HG03469 (cell line): Measurements from ENCODE around the gene KCNQ5.

Experiments used
- ATAC-seq: cut with Tn5 transposase; IDR thresholded peaks from one replicate; pipeline ENCODE4 v1.9.1; 2021; ENCODE audit warnings: mild to moderate bottlenecking, moderate library complexity, moderate number of reproducible peaks; ENCODE audit not compliant: unreplicated experiment

Gene KCNQ5

DNA sequence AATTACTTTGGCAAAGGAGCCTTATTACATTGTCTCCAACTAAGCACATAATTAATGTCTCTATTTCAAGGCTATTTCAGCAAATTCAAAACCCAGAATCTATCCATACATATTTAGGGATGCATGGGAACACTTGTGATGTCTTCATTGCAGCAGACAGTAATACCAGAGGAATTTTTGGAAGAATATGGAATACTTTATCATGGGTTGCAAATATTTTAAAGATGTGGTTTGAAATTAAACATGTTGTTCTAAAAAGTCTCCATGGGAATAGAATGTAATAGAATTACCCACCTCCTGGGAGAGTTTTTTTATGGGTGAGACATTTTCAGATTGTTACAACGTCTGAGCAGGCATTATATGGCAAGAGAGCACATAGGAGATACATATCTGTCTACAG, 170.8 kb downstream of the KCNQ5 start:
- ATAC-seq: no peak

DNA sequence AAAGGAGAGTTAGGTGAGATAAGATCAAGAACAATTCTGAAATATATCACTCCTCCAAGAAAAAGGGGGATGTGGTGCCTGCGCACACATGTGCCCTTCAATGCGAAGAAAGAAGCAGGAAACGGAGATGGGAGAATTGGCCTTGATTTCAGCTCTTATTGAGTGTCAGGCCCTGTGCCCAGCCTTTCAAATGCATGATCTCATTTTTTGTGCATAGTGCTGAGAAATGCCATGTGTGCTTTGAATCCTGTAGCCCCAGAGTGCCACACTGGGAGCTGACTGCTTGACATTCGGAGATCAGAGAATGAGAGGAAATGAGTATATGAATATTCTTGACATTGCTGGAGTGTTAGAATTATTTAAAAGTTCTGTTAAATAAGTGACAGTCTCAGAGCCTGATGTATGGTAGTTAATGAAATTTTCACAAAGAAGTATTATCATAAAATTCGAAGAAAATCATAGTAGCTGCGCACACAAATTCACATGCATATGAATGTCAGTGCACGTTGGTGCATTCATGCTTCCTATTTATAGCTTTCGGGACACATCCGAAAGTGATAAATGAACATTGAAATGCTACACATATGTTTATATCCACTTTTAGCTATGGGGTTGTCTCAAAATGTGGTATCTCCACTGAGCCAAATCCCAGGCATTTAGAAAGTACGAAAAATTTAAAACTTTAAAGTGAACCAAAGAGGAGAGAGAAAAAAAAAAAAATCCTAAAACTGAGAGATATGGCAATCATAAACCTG, 172.0 kb downstream of the KCNQ5 start:
- no peak for ATAC-seq

- no peak for ATAC-seq
Observed at GRCh38 chr6:72798196-72798595, 176.3 kb downstream of the KCNQ5 start.

DNA sequence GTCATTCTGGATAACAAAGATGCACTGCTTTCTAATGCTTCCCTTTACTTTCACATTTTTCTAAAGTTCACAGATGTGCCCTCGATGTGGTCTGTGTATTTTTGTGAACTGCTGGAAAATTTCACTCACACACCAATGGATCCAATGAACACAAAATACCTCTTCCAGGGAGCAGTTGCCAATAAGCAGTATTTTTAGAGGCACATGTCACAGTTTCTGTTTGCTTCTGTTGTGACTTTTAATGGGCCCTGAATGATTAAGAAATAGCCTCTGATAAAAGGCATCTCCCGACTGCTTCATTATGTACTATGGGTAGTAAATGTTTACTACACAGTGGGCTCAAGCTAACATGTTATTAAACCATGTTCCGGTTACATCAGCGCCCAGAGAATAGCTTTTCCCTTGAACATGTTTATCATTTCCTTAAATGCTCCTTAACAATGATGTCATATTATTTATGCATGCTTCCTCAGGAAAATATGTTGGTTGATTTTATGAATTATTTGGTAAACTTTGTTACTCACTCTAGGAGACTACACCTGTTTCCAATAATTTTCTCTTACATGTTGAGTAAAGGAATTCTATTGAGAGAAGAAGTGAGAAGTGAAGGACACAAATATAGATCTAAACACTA, 188.0 kb downstream of the KCNQ5 start:
- ATAC-seq: no peak

DNA sequence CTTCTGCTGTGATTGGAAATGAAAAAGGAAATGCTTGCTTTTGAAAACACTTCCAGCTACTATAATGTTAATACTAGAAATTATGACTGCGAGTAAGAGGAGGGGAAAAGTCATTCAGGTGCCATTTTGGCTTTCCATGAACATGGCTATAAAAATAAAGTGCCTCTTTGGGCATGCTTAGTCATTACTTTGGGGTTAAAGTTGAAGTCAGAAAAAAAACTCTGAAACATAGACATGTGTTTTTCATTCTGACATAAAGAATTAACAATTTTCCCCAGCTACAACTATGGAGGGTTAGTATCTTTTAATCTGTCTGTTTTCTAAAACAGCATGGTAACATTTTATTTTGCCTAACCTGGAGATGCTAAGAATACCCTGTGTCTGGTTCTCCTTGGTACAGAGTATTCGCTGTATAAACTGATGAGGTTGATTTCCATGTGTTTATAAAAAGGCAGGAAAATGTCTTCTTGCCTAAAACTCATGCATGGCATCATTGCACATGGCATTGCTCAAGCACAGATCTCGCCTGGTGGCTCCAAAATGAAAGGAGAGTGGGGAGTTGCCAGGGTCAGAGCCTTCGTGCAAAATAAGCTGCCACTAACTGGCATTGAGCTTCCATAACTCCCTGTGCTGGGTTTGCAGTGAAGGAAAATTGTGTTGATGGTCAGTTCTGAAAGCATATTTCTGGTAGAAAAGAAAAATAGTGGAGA, 188.9 kb downstream of the KCNQ5 start:
- ATAC-seq: no peak

GRCh38 chr6:72811971-72812421, 190.1 kb downstream of the KCNQ5 start:
- ATAC-seq: no peak

- ATAC-seq: no peak
Observed at GRCh38 chr6:72813807-72814596, 192.1 kb downstream of the KCNQ5 start.

DNA sequence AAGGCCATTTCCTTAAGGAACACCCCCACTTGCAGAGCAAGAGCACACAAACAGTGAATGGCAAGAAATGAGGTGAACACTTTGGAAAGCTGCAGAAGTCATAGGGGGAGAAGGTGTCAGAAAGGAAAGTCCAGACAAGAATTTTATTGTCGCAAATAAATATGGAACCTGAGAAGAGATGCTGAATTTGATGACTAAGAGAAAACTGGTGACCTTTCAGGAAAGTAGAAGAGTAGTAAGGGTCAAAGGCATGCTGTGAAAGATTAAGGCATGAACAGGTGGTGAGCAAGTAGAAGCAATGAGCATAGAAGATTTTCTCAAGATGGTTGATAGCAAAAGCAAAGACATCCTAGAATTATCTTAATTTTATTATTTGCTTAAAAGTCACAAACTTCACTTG, 194.2 kb downstream of the KCNQ5 start:
- ATAC-seq: no peak

DNA sequence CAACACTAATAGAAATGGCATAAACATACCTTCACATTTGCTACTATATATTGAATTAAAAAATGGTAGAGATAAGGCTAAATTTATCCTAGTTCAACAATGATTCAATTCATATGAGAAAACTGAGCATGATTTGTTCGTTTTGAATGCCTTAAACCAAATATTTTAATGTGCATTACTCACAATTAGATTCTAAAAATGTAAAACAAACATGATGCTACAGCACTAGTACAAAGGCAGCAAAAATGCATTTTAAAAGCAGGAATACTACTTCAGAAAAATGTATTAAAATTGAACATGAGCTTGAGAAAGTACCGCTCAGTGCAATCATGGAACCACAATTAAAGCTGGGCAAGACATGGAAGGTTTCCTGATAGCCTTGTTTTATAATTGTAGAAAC, 195.3 kb downstream of the KCNQ5 start:
- ATAC-seq: no peak

- no peak for ATAC-seq
Observed at GRCh38 chr6:72819609-72820008, 197.7 kb downstream of the KCNQ5 start.

DNA sequence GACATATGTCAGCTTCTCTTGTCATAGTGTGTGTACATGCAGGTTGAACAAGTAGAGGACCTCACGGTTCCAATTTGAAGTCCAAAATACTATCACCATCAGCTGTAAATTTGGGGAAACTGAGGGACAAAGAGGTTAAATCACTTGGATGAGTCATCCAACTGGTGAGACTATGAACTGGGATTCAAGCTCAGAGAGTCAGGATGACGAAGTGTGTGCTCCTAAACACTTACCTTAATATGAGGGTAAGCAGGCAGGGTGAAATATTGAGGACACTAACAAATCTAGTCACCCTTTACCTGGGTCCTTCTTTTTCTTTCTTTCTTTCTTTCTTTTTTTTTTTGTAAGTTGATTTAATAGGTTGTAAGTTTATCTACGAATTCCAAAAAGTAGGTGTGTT, 198.3 kb downstream of the KCNQ5 start:
- no peak for ATAC-seq

GRCh38 chr6:72820906-72821305, 199.0 kb downstream of the KCNQ5 start:
- ATAC-seq: no peak

DNA sequence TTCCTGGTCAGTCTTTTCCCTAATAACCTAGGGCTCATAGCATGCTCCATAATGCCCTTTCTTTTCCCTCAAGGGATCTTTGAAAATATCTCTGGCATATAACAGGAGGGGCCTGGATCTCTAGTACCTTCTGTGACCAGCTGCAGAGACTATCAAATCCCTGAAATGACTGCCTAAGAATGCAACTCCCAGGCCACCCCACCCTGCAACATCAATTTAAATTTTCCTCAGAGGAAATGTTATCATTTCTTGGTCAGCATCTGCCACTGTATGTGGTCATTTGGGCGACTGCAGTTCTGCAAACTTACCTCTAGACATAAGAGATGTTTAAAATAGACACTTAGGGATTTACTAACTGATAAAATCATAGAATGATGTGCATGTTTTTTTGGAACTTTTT, 200.2 kb downstream of the KCNQ5 start:
- no peak for ATAC-seq

- no peak for ATAC-seq
Observed at GRCh38 chr6:72822691-72823090, 200.8 kb downstream of the KCNQ5 start.

- no peak for ATAC-seq
Observed at GRCh38 chr6:72824833-72825232, 203.0 kb downstream of the KCNQ5 start.

- ATAC-seq: no peak
Observed at GRCh38 chr6:72825315-72825911, 203.5 kb downstream of the KCNQ5 start.

GRCh38 chr6:72826037-72826436, 204.2 kb downstream of the KCNQ5 start:
- ATAC-seq: no peak

DNA sequence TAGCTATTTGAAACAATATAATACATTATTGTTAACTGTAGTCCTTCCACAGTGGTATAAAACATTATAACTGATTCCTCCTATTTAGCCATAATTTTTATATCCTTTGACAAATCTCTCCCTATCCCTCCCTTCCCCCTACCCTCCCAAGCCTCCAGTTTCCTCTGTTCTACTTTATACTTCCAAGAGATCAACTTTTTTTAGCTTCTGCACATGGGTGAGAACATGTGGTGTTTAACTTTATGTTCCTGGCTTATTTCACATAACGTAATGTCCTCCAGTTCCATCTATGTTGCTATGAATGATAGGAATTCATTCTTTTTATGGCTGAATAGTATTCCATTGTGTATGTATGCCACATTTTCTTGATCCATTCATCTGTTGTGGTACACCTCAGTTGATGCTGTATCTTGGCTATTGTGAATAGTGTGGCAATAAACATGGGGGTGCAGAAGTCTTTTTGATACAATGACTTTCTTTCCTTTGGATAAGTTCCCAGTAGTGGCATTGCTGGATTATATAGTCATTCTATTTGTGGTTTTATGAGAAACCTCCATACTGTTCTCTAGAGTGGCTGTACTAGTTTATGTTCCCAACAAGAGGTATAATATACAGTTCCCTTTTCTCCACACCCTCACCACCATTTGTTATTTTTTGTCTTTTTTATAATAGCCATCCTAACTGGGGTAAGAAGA, 205.0 kb downstream of the KCNQ5 start:
- ATAC-seq: no peak

DNA sequence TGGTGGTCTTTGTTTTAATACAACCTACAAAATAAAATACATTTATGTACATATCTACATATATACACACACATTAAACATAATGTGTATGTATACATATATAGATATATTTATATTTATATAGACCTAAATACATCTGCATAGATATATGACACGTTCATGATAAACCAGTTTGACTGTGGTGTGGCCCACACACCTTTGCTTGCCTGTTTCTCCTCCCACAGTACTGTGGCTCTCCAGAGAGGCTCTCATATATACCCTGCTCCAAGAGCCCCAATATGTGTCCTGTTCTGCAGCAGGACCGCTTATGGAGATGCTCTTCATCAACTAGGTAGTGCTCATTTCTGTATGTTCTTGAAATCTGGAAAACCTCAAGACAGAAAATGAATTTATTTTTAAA, 207.0 kb downstream of the KCNQ5 start:
- no peak for ATAC-seq

DNA sequence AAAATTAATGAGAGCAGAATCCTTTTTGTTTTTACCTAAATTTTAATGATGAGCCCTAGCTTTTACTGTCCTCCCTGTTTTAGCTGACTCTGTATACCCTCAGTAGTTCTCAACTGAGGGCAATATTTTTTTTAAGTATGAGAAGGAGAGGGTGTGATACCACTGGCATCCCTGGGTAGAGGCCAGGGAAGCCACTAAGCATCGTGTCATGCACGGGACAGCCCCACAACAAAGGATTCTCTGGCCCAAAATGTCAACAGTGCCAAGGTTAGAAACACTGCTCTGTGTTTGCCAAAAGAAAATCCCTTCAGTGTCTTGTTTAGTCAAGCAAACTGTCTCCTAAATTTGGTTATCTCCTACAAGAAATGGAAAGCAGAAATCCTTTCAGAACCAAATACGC, 210.4 kb downstream of the KCNQ5 start:
- ATAC-seq: no peak
